HepG2 (cell line): Measurements from ENCODE around the gene STAT6. TPM values are rescaled to one million over a fixed set of nuclear protein-coding genes. Genes with fewer than 3 reads are reported as not detected.

Experiments
- ATAC-seq: fragments of 200-7000 bp; cut with Tn5 transposase; 3 replicates; pipeline ENCODE4 v1.9.1; 2020; ENCODE audit warnings: mild to moderate bottlenecking, moderate library complexity
- BruUV-seq: library from RNA; stranded (reverse); fragments of 400-500 nt; replicated peaks from 2 replicates; lab custom pipeline; 2021; lab: Mats Ljungman, UMichigan
- CTCF ChIA-PET: fragments of 300-600 bp; formaldehyde crosslinking; extraction: SDS; loops from one replicate; lab custom pipeline; 2021; ENCODE audit warnings: low total read pairs, inconsistent platforms, low intra/inter-chr PET ratio; lab: Yijun Ruan, JAX
- POLR2A ChIA-PET: fragments of 350-600 bp; sonication (Branson Sonifier 250); formaldehyde crosslinking; loops from one replicate; lab custom pipeline; 2020; ENCODE audit warnings: antibody characterized with exemption, inconsistent platforms; lab: Yijun Ruan, JAX
- DNase-seq: peaks from one replicate; pipeline ENCODE4 v3.0.0-alpha.2; 2015; ENCODE audit warnings: low spot score
- FAIRE-seq: peaks from 3 replicates; lab custom pipeline; 2011; peaks lifted over from hg19 to GRCh38; lab: Jason Lieb, UNC
- H2AFZ ChIP-seq: one replicate; pipeline ENCODE4 v1.6.1; 2011; ENCODE audit warnings: low read length, inconsistent platforms
- H3K27ac ChIP-seq: fragments of 300-600 bp; 3 replicates; pipeline ENCODE4 v1.8.0; 2011; ENCODE audit warnings: mixed run types, mild to moderate bottlenecking, mixed read lengths, low read length, inconsistent platforms; ENCODE audit not compliant: insufficient read depth; ENCODE audit errors: extremely low read length
- H3K27me3 ChIP-seq, 2 experiments: fragments of 200-600 bp in 1 of 2; 2 replicates in 1 of 2; 3 replicates in 1 of 2; pipeline versions ENCODE4 v1.6.0 to v1.8.0; 2011; ENCODE audit warnings: low read length in 2 of 2, mild to moderate bottlenecking in 2 of 2, moderate library complexity in 2 of 2, inconsistent platforms in 1 of 2; ENCODE audit not compliant: insufficient read depth in 2 of 2, control insufficient read depth in 1 of 2
- H3K36me3 ChIP-seq, 2 experiments: fragments of 200-600 bp in 1 of 2; replicated peaks in 1 of 2; 2 replicates in 1 of 2; 3 replicates in 1 of 2; pipeline versions ENCODE4 v1.5.1 to v1.8.0; 2011; ENCODE audit warnings: low read length in 2 of 2, inconsistent platforms in 1 of 2; ENCODE audit not compliant: insufficient read depth in 2 of 2, control insufficient read depth in 1 of 2
- H3K4me1 ChIP-seq: 2 replicates; pipeline ENCODE4 v1.5.1; 2012; ENCODE audit warnings: low read length, inconsistent platforms; ENCODE audit not compliant: insufficient read depth
- H3K4me2 ChIP-seq: 2 replicates; pipeline ENCODE4 v1.6.0; 2011; ENCODE audit warnings: low read depth, low read length, inconsistent platforms
- H3K4me3 ChIP-seq, 3 experiments: fragments of 200-600 bp in 1 of 3; sonication (generic), shearing (Covaris generic) in 1 of 3; replicated peaks in 1 of 3; 2 replicates each; pipeline ENCODE4 v1.5.1; 2011 to 2016; ENCODE audit warnings: low read length in 3 of 3, inconsistent platforms in 2 of 3, low read depth in 2 of 3, mild to moderate bottlenecking in 2 of 3, control low read depth in 1 of 3, mixed read lengths in 1 of 3; ENCODE audit not compliant: insufficient read depth in 1 of 3
- H3K79me2 ChIP-seq: one replicate; pipeline ENCODE4 v1.6.1; 2011; ENCODE audit warnings: low read length, inconsistent platforms; ENCODE audit not compliant: insufficient read depth
- H3K9ac ChIP-seq: 2 replicates; pipeline ENCODE4 v1.6.0; 2011; ENCODE audit warnings: mild to moderate bottlenecking, low read depth, low read length, inconsistent platforms; ENCODE audit not compliant: insufficient read depth
- H3K9me3 ChIP-seq: 2 replicates; pipeline ENCODE4 v1.5.1; 2012; ENCODE audit warnings: mild to moderate bottlenecking, low read length
- H4K20me1 ChIP-seq: 2 replicates; pipeline ENCODE4 v1.6.0; 2011; ENCODE audit warnings: inconsistent platforms, mild to moderate bottlenecking, low read length, moderate library complexity; ENCODE audit not compliant: insufficient read depth
- HMG20A ChIP-seq: IDR thresholded peaks from 2 replicates; pipeline ENCODE4 v1.6.1; 2016; ENCODE audit warnings: borderline replicate concordance
- JUN ChIP-seq: sonication (generic); formaldehyde crosslinking; IDR thresholded peaks from 2 replicates; pipeline ENCODE4 v1.4.0; 2020; ENCODE audit warnings: mild to moderate bottlenecking, missing genetic modification reagents
- KMT2A ChIP-seq: sonication (generic); formaldehyde crosslinking; IDR thresholded peaks from 2 replicates; pipeline ENCODE4 v1.4.0; 2020; ENCODE audit warnings: missing genetic modification reagents
- NFKB2 ChIP-seq: sonication (generic); formaldehyde crosslinking; IDR thresholded peaks from 2 replicates; pipeline ENCODE4 v1.4.0; 2020; ENCODE audit warnings: missing genetic modification reagents, borderline replicate concordance
- PAWR ChIP-seq: sonication (generic); formaldehyde crosslinking; IDR thresholded peaks from 2 replicates; pipeline ENCODE4 v1.4.0; 2020; ENCODE audit warnings: missing genetic modification reagents, mild to moderate bottlenecking, borderline replicate concordance
- ZNF143 ChIP-seq: sonication (generic); formaldehyde crosslinking; IDR thresholded peaks from 2 replicates; pipeline ENCODE4 v1.4.0; 2020; ENCODE audit warnings: missing genetic modification reagents
- ZNF205 ChIP-seq: IDR thresholded peaks from 2 replicates; pipeline ENCODE4 v1.6.1; 2018; ENCODE audit warnings: missing biosample characterization, missing genetic modification reagents
- ZNF451 ChIP-seq: sonication (generic); formaldehyde crosslinking; IDR thresholded peaks from 2 replicates; pipeline ENCODE4 v1.5.0; 2020; ENCODE audit warnings: mild to moderate bottlenecking, missing genetic modification reagents
- ZNF792 ChIP-seq: IDR thresholded peaks from 2 replicates; pipeline ENCODE4 v1.6.1; 2016
- WGBS: methylation state at CpG from one replicate; pipeline ENCODE4 v1.1.6; 2017; ENCODE audit warnings: low lambda C conversion rate; 5-methylcytosine and 5-hydroxymethylcytosine counted together
- in situ Hi-C: cut with HindIII; loops from 2 replicates; pipeline ENCODE4 v1.10.0; 2017; ENCODE audit warnings: low pct_unique_long_range_greater_than_20kb; ENCODE audit not compliant: extremely low pct_ligation_motif_present
- intact Hi-C: fragments of 100-400 bp; cut with micrococcal nuclease; formaldehyde crosslinking; loops from one replicate; pipeline ENCODE4 v1.10.0; 2022; ENCODE audit not compliant: unreplicated experiment
- polyA plus RNA-seq, 8 experiments: library from polyadenylated mRNA; depleted of rRNA in 3 of 8; stranded (reverse) in 7 of 8; unstranded in 1 of 8; fragments of >200 nt; fragmentation: Illumina TruSeq in 4 of 8; extraction: Trizol in 4 of 8; gene quantifications; 2 replicates each; pipeline versions ENCODE4 v1.2.1 to v1.2.3, GENCODE V29; 2011 to 2016; ENCODE audit warnings: low read depth in 4 of 8, missing spikeins in 1 of 8, mixed read lengths in 1 of 8; ENCODE audit not compliant: insufficient read depth in 1 of 8
- total RNA-seq, 5 experiments: library from RNA; depleted of rRNA; stranded (reverse); fragments of >200 nt; fragmentation: Illumina TruSeq; extraction: Trizol; gene quantifications; 2 replicates each; pipeline ENCODE4 v1.2.3, GENCODE V29; 2016; ENCODE audit warnings: low read depth in 1 of 5
- TF ChIP-seq, protein P1 (sequence below): sonication (generic); formaldehyde crosslinking; IDR thresholded peaks from 2 replicates; pipeline ENCODE4 v1.5.0; 2020; ENCODE audit warnings: mild to moderate bottlenecking, missing genetic modification reagents, moderate library complexity
- TF ChIP-seq, protein P2 (sequence below): sonication (generic); formaldehyde crosslinking; conservative IDR thresholded peaks from 2 replicates; pipeline ENCODE4 v1.4.0; 2020; ENCODE audit warnings: missing genetic modification reagents
- TF ChIP-seq, protein P3 (sequence below): sonication (generic); formaldehyde crosslinking; IDR thresholded peaks from 2 replicates; pipeline ENCODE4 v1.5.1; 2020; ENCODE audit warnings: missing genetic modification reagents, mild to moderate bottlenecking, borderline replicate concordance
- TF ChIP-seq, protein P4 (sequence below): IDR thresholded peaks from 2 replicates; pipeline ENCODE4 v1.6.1; 2016; ENCODE audit warnings: mild to moderate bottlenecking, missing biosample characterization, missing genetic modification reagents
- TF ChIP-seq, protein P5 (sequence below): sonication (generic); formaldehyde crosslinking; IDR thresholded peaks from 2 replicates; pipeline ENCODE4 v1.5.0; 2020; ENCODE audit warnings: mild to moderate bottlenecking, missing genetic modification reagents

Gene STAT6
- total and polyA plus RNA-seq, 2 of the 13 experiments (the other 11 are each of a cell fraction or from before 2014, with no cell fraction given): 28.0 to 62.2 TPM

DNA sequence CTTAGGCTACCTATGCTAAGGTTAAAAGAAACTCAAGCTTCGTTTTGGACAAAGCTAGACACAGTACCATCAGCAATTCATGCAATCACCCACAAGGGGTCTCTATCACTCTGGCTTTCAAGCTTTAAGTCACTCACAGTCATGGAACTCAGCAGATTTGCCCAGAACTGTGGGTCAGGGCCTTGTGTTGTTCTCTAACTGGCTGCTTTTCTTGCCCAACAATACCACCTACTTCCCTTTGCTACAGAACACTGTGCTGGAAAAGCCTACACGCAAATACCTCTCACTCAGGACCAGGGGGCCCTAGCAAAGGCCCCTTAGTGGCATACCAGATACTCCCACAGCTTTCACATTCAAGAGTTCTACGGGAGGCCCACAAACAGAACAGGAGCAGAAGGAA lies 41.6 kb downstream of the STAT6 start:
- Histone ChIP-seq H3K27me3 (no peaks in the 10 kb centered on the region), H4K20me1 (no peaks in the 10 kb centered on the region), H3K9ac (no peak overlapping the region), H3K4me3 (no peak overlapping the region), H2AFZ (no peak overlapping the region), H3K79me2 (no peaks in the 10 kb centered on the region), H3K27ac (no peak overlapping the region), H3K4me2 (no peak overlapping the region), H3K9me3 (no peaks in the 10 kb centered on the region), H3K36me3 (peaks cover 2 to 23% of the 10 kb centered on the region in 2 experiments; a peak in 3 of 5 replicates), H3K4me1 (no peaks in the 10 kb centered on the region)
- ATAC-seq (peak; percentile 97), FAIRE-seq (peak; percentile 75), DNase-seq (peak; percentile 81)
- no TSS peak for BruUV-seq
- CTCF ChIA-PET: interaction anchor here (0.6 to 3.0 kb wide), 6 partner anchors 21 to 113 kb away, joined by 3 to 76 read pairs (median 4); no protein-coding TSS in a partner anchor
- in situ Hi-C loops (no loop called here), intact Hi-C loops (loop anchor here (1.0 kb wide), 2 partner anchors 24 to 43 kb away; no protein-coding TSS in a partner anchor)
- POLR2A ChIA-PET: interaction anchor here (0.6 to 6.1 kb wide), 9 partner anchors 9 to 77 kb away, joined by 3 to 118 read pairs (median 7); partner anchors contain the start of genes LRP1-AS, NAB2, NEMP1 and STAT6
- WGBS: 42% methylated on average over 3 of the region's 3 CpGs
- TF ChIP-seq, protein P1, sequence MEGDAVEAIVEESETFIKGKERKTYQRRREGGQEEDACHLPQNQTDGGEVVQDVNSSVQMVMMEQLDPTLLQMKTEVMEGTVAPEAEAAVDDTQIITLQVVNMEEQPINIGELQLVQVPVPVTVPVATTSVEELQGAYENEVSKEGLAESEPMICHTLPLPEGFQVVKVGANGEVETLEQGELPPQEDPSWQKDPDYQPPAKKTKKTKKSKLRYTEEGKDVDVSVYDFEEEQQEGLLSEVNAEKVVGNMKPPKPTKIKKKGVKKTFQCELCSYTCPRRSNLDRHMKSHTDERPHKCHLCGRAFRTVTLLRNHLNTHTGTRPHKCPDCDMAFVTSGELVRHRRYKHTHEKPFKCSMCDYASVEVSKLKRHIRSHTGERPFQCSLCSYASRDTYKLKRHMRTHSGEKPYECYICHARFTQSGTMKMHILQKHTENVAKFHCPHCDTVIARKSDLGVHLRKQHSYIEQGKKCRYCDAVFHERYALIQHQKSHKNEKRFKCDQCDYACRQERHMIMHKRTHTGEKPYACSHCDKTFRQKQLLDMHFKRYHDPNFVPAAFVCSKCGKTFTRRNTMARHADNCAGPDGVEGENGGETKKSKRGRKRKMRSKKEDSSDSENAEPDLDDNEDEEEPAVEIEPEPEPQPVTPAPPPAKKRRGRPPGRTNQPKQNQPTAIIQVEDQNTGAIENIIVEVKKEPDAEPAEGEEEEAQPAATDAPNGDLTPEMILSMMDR (CRISPR knock-in tag): peak; percentile 90
- TF ChIP-seq HMG20A (CRISPR knock-in tag): no peak
- TF ChIP-seq ZNF792: no peak
- no peak for TF ChIP-seq JUN
- TF ChIP-seq, protein P2, sequence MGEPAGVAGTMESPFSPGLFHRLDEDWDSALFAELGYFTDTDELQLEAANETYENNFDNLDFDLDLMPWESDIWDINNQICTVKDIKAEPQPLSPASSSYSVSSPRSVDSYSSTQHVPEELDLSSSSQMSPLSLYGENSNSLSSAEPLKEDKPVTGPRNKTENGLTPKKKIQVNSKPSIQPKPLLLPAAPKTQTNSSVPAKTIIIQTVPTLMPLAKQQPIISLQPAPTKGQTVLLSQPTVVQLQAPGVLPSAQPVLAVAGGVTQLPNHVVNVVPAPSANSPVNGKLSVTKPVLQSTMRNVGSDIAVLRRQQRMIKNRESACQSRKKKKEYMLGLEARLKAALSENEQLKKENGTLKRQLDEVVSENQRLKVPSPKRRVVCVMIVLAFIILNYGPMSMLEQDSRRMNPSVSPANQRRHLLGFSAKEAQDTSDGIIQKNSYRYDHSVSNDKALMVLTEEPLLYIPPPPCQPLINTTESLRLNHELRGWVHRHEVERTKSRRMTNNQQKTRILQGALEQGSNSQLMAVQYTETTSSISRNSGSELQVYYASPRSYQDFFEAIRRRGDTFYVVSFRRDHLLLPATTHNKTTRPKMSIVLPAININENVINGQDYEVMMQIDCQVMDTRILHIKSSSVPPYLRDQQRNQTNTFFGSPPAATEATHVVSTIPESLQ: 0 out of 2 replicates have a peak, but pooled peaks have one; percentile 54
- TF ChIP-seq PAWR (CRISPR knock-in tag): no peak
- no peak for TF ChIP-seq ZNF143 (CRISPR knock-in tag)
- TF ChIP-seq, protein P3, sequence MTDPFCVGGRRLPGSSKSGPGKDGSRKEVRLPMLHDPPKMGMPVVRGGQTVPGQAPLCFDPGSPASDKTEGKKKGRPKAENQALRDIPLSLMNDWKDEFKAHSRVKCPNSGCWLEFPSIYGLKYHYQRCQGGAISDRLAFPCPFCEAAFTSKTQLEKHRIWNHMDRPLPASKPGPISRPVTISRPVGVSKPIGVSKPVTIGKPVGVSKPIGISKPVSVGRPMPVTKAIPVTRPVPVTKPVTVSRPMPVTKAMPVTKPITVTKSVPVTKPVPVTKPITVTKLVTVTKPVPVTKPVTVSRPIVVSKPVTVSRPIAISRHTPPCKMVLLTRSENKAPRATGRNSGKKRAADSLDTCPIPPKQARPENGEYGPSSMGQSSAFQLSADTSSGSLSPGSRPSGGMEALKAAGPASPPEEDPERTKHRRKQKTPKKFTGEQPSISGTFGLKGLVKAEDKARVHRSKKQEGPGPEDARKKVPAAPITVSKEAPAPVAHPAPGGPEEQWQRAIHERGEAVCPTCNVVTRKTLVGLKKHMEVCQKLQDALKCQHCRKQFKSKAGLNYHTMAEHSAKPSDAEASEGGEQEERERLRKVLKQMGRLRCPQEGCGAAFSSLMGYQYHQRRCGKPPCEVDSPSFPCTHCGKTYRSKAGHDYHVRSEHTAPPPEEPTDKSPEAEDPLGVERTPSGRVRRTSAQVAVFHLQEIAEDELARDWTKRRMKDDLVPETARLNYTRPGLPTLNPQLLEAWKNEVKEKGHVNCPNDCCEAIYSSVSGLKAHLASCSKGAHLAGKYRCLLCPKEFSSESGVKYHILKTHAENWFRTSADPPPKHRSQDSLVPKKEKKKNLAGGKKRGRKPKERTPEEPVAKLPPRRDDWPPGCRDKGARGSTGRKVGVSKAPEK (CRISPR knock-in tag): no peak
- TF ChIP-seq KMT2A: no peak
- no peak for TF ChIP-seq ZNF451 (CRISPR knock-in tag)
- no peak for TF ChIP-seq ZNF205
- TF ChIP-seq, protein P4, sequence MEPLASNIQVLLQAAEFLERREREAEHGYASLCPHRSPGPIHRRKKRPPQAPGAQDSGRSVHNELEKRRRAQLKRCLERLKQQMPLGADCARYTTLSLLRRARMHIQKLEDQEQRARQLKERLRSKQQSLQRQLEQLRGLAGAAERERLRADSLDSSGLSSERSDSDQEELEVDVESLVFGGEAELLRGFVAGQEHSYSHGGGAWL (CRISPR knock-in tag): no peak
- no peak for TF ChIP-seq NFKB2 (CRISPR knock-in tag)
- TF ChIP-seq, protein P5, sequence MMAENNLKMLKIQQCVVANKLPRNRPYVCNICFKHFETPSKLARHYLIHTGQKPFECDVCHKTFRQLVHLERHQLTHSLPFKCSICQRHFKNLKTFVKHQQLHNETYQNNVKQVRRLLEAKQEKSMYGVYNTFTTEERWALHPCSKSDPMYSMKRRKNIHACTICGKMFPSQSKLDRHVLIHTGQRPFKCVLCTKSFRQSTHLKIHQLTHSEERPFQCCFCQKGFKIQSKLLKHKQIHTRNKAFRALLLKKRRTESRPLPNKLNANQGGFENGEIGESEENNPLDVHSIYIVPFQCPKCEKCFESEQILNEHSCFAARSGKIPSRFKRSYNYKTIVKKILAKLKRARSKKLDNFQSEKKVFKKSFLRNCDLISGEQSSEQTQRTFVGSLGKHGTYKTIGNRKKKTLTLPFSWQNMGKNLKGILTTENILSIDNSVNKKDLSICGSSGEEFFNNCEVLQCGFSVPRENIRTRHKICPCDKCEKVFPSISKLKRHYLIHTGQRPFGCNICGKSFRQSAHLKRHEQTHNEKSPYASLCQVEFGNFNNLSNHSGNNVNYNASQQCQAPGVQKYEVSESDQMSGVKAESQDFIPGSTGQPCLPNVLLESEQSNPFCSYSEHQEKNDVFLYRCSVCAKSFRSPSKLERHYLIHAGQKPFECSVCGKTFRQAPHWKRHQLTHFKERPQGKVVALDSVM: no peak
